A549 (cell line): ENCODE data around the gene MDGA2. TPM values are rescaled to one million over a fixed set of nuclear protein-coding genes. Genes with fewer than 3 reads are reported as not detected.
"Not testable (repeated sequence)": the region's sequence is repeated elsewhere in the genome, so short reads cannot be mapped to it uniquely, and the experiment has no call there.

Experiments used
- ATAC-seq, 2 experiments: fragments of 200-7000 bp in 1 of 2; fragments of >200 bp in 1 of 2; cut with Nextera tagmentation in 1 of 2; cut with Tn5 transposase in 1 of 2; 3 replicates each; pipeline versions ENCODE4 v1.8.0 to v1.9.1; 2018 to 2020; ENCODE audit warnings: mild to moderate bottlenecking in 1 of 2, moderate library complexity in 1 of 2
- CTCF ChIA-PET: fragments of 300-600 bp; sonication (Branson Sonifier 250); formaldehyde crosslinking; extraction: SDS; loops from one replicate; lab custom pipeline; 2021; ENCODE audit warnings: antibody characterized with exemption, inconsistent platforms; lab: Yijun Ruan, JAX
- POLR2A ChIA-PET: fragments of 350-600 bp; formaldehyde crosslinking; extraction: SDS; loops from one replicate; lab custom pipeline; 2021; ENCODE audit warnings: antibody characterized with exemption, inconsistent platforms; lab: Yijun Ruan, JAX
- DNase-seq, 2 experiments: peaks; one replicate each; pipeline versions ENCODE4 v3.0.0 to v3.0.0-alpha.2; 2011 to 2016; ENCODE audit warnings: low read depth in 1 of 2, low spot score in 1 of 2
- FAIRE-seq: peaks from 2 replicates; lab custom pipeline; 2011; peaks lifted over from hg19 to GRCh38; lab: Jason Lieb, UNC
- H3K27ac ChIP-seq, 2 experiments: fragments of >200 bp; sonication (Bioruptor Twin); formaldehyde crosslinking; 3 replicates each; pipeline ENCODE4 v1.5.1; 2016 to 2017
- H3K4me1 ChIP-seq: fragments of >200 bp; sonication (Bioruptor Twin); formaldehyde crosslinking; 3 replicates; pipeline ENCODE4 v1.6.1; 2016
- H3K4me2 ChIP-seq: fragments of >200 bp; sonication (Bioruptor Twin); formaldehyde crosslinking; 3 replicates; pipeline ENCODE4 v1.6.1; 2016
- H3K4me3 ChIP-seq: fragments of >200 bp; sonication (Bioruptor Twin); formaldehyde crosslinking; 3 replicates; pipeline ENCODE4 v1.5.1; 2016
- H3K9me3 ChIP-seq: fragments of >200 bp; sonication (Bioruptor Twin); formaldehyde crosslinking; 3 replicates; pipeline ENCODE4 v1.6.1; 2016
- ATOH8 ChIP-seq: fragments of 250-450 bp; sonication (Bioruptor Pico); IDR thresholded peaks from 2 replicates; pipeline ENCODE4 v1.5.0; 2020; ENCODE audit warnings: low read depth, mild to moderate bottlenecking, moderate library complexity
- BHLHE40 ChIP-seq: IDR thresholded peaks from 2 replicates; pipeline ENCODE4 v1.6.1; 2012; ENCODE audit warnings: low read depth, low read length, inconsistent platforms
- CHD2 ChIP-seq: fragments of 150-350 bp; IDR thresholded peaks from 2 replicates; pipeline ENCODE4 v1.6.1; 2014; ENCODE audit warnings: low read length; ENCODE audit not compliant: partially characterized antibody
- CHD4 ChIP-seq: fragments of 200-600 bp; sonication (generic); IDR thresholded peaks from 2 replicates; pipeline ENCODE4 v1.6.1; 2016; ENCODE audit warnings: antibody characterized with exemption, mild to moderate bottlenecking, borderline replicate concordance
- E2F6 ChIP-seq: IDR thresholded peaks from 2 replicates; pipeline ENCODE4 v1.6.1; 2012; ENCODE audit warnings: low read depth, borderline replicate concordance
- EHMT2 ChIP-seq: fragments of 200-600 bp; sonication (generic); IDR thresholded peaks from 2 replicates; pipeline ENCODE4 v1.6.1; 2016; ENCODE audit warnings: antibody characterized with exemption, low read depth, mild to moderate bottlenecking, moderate library complexity
- FOSL2 ChIP-seq, 2 experiments: fragments of 450-650 bp in 1 of 2; fragments of >200 bp in 1 of 2; sonication (Bioruptor Twin) in 1 of 2; formaldehyde crosslinking; IDR thresholded peaks; 2 replicates each; pipeline versions ENCODE4 v1.5.0 to v1.6.1; 2016 to 2020; ENCODE audit warnings: mild to moderate bottlenecking in 1 of 2, moderate library complexity in 1 of 2
- HOXA7 ChIP-seq: fragments of 250-450 bp; sonication (Bioruptor Pico); IDR thresholded peaks from 2 replicates; pipeline ENCODE4 v1.5.0; 2020; ENCODE audit warnings: mild to moderate bottlenecking, moderate library complexity
- HOXB13 ChIP-seq: fragments of 250-450 bp; sonication (Bioruptor Pico); IDR thresholded peaks from 2 replicates; pipeline ENCODE4 v1.5.0; 2020; ENCODE audit warnings: low read depth, mild to moderate bottlenecking, moderate library complexity
- KDM1A ChIP-seq: fragments of 200-600 bp; sonication (generic); IDR thresholded peaks from 2 replicates; pipeline ENCODE4 v1.6.1; 2016; ENCODE audit warnings: low read depth, mild to moderate bottlenecking
- KDM5A ChIP-seq: fragments of 200-600 bp; sonication (generic); IDR thresholded peaks from 2 replicates; pipeline ENCODE4 v1.6.1; 2016; ENCODE audit warnings: antibody characterized with exemption, mild to moderate bottlenecking
- MAX ChIP-seq: IDR thresholded peaks from 2 replicates; pipeline ENCODE4 v1.6.1; 2012
- MYC ChIP-seq: IDR thresholded peaks from 2 replicates; pipeline ENCODE4 v1.6.1; 2012; ENCODE audit warnings: mild to moderate bottlenecking, inconsistent platforms, low read length, improper control_type of control experiment, borderline replicate concordance
- NFE2L2 ChIP-seq: fragments of 150-350 bp; conservative IDR thresholded peaks from 2 replicates; pipeline ENCODE4 v1.6.1; 2014; ENCODE audit warnings: low read length
- NR3C1 ChIP-seq: fragments of >200 bp; sonication (Bioruptor Twin); formaldehyde crosslinking; IDR thresholded peaks from 3 replicates; pipeline ENCODE4 v1.6.1; 2017
- PBX3 ChIP-seq: IDR thresholded peaks from 2 replicates; pipeline ENCODE4 v1.6.1; 2012
- POLR2AphosphoS2 ChIP-seq: conservative IDR thresholded peaks from 2 replicates; pipeline ENCODE4 v1.6.1; 2012; ENCODE audit warnings: low read length, improper control_type of control experiment, inconsistent platforms
- RAD21 ChIP-seq, 2 experiments: fragments of >200 bp in 1 of 2; sonication (Bioruptor Twin) in 1 of 2; formaldehyde crosslinking in 1 of 2; IDR thresholded peaks in 1 of 2; conservative IDR thresholded peaks in 1 of 2; 2 replicates in 1 of 2; 3 replicates in 1 of 2; pipeline ENCODE4 v1.6.1; 2012 to 2018; ENCODE audit warnings: inconsistent platforms in 1 of 2
- RCOR1 ChIP-seq: fragments of 150-350 bp; IDR thresholded peaks from 2 replicates; pipeline ENCODE4 v1.6.1; 2014; ENCODE audit warnings: antibody characterized with exemption, low read length, low read depth
- RFX5 ChIP-seq: fragments of 450-650 bp; IDR thresholded peaks from 2 replicates; pipeline ENCODE4 v1.7.1; 2014; ENCODE audit warnings: antibody characterized with exemption, mild to moderate bottlenecking, moderate library complexity
- RNF2 ChIP-seq: fragments of 200-600 bp; sonication (generic); IDR thresholded peaks from 2 replicates; pipeline ENCODE4 v1.6.1; 2016; ENCODE audit warnings: low read depth, mild to moderate bottlenecking, antibody characterized with exemption, moderate library complexity, borderline replicate concordance
- SREBF2 ChIP-seq: fragments of 450-650 bp; IDR thresholded peaks from 2 replicates; pipeline ENCODE4 v1.6.1; 2014; ENCODE audit warnings: mild to moderate bottlenecking, moderate library complexity
- ZFP36 ChIP-seq: fragments of 450-650 bp; IDR thresholded peaks from 2 replicates; pipeline ENCODE4 v1.6.1; 2014; ENCODE audit warnings: borderline replicate concordance; ENCODE audit not compliant: partially characterized antibody
- WGBS: methylation state at CpG from one replicate; pipeline ENCODE4 v1.1.6; 2017; ENCODE audit errors: missing lambda C conversion rate; 5-methylcytosine and 5-hydroxymethylcytosine counted together
- polyA plus RNA-seq, 4 experiments: library from polyadenylated mRNA; depleted of rRNA in 3 of 4; stranded (reverse); fragments of >200 nt; fragmentation: RNase III in 1 of 4; extraction: RNeasy Plus Mini Kit Qiagen cat#74134 plus additional on column Dnase treatment in 1 of 4; gene quantifications; 2 replicates in 3 of 4; 3 replicates in 1 of 4; pipeline ENCODE4 v1.2.3, GENCODE V29; 2011 to 2017

MDGA2 gene
- polyA plus RNA-seq, 2 of the 4 experiments (the other 2 are of a cell fraction) = 0.08 to 0.12 TPM

GRCh38 chr14:47626151-47627035 is 49.0 kb downstream of the MDGA2 start:
- H3K27ac ChIP-seq = no peak overlapping the region
- no peaks in the 10 kb centered on the region for H3K9me3 ChIP-seq
- no peak for ATAC-seq
- DNase-seq = no peak
- FAIRE-seq = no peak
- CTCF ChIA-PET = no interaction called here
- no peak overlapping the region for H3K4me2 ChIP-seq
- no peaks in the 10 kb centered on the region for H3K4me1 ChIP-seq
- TF ChIP-seq FOSL2 (IDR thresholded peaks at IDR 0.05) = no peak
- TF ChIP-seq FOSL2 (CRISPR knock-in tag; IDR thresholded peaks at IDR 0.05) = no peak
- TF ChIP-seq E2F6 = no peak
- no peak for TF ChIP-seq CHD4
- TF ChIP-seq POLR2AphosphoS2 = no peak
- TF ChIP-seq RFX5 = no peak
- TF ChIP-seq SREBF2 = no peak
- TF ChIP-seq MYC = no peak
- TF ChIP-seq MAX = no peak
- TF ChIP-seq HOXA7 (CRISPR knock-in tag) = no peak
- no peak for TF ChIP-seq CHD2
- TF ChIP-seq ATOH8 (CRISPR knock-in tag) = no peak
- no peak for TF ChIP-seq BHLHE40
- WGBS = 49% methylated on average over 23 of the region's 51 CpGs
- POLR2A ChIA-PET = no interaction called here
- no peak overlapping the region for H3K4me3 ChIP-seq

- H3K4me1 ChIP-seq, H3K4me3 ChIP-seq, POLR2A ChIA-PET, H3K4me2 ChIP-seq, CTCF ChIA-PET, ATAC-seq, FAIRE-seq, H3K9me3 ChIP-seq, DNase-seq, H3K27ac ChIP-seq: not testable (repeated sequence)
- 29% methylated on average over 13 of the region's 13 CpGs for WGBS
Measured at GRCh38 chr14:47624126-47624525, 51.3 kb downstream of the MDGA2 start.

- WGBS = 0% methylated on average over 3 of the region's 3 CpGs
- FAIRE-seq = no peak
- no peaks in the 10 kb centered on the region for H3K4me1 ChIP-seq
Measured at GRCh38 chr14:47619392-47619791, 56.0 kb downstream of the MDGA2 start.

More at GRCh38 chr14:47619392-47619791, 56.0 kb downstream of the MDGA2 start:
- POLR2A ChIA-PET = no interaction called here
- ATAC-seq (no peak), DNase-seq (no peak)
- Histone ChIP-seq H3K4me3 (no peak overlapping the region), H3K4me2 (no peak overlapping the region), H3K9me3 (no peaks in the 10 kb centered on the region), H3K27ac (no peak overlapping the region)
- CTCF ChIA-PET = no interaction called here
- TF ChIP-seq NFE2L2 (no peak), ZFP36 (no peak), KDM5A (no peak), EHMT2 (no peak), RAD21 (conservative IDR thresholded peaks at IDR 0.05 in 1 of 2, IDR thresholded peaks at IDR 0.05 in 1 of 2) (no peak), HOXB13 (CRISPR knock-in tag) (no peak), KDM1A (no peak), NR3C1 (no peak), RFX5 (no peak), RCOR1 (no peak), E2F6 (no peak), RNF2 (no peak), PBX3 (no peak)
